Ascending aorta (tissue), 2 donors: ENCODE measurements around the gene RUNX3. TPM values are rescaled to one million over a fixed set of nuclear protein-coding genes. Genes with fewer than 3 reads are reported as not detected.
A peak's percentile ranks its signal among the peaks of the same experiment; 100 is the strongest.

ENCODE experiments used
- DNase-seq, 2 donors: peaks; one replicate each; pipeline ENCODE4 v3.0.0-alpha.2; 2019; ENCODE audit warnings: low spot score in 2 of 2
- H3K27ac ChIP-seq, 2 donors: fragments of 200-600 bp; sonication (generic); one replicate each; pipeline ENCODE4 v1.5.1; 2016 to 2017; ENCODE audit warnings: mild to moderate bottlenecking in 1 of 2
- H3K27me3 ChIP-seq: fragments of 200-600 bp; sonication (generic); one replicate; pipeline ENCODE4 v1.5.1; 2017
- H3K36me3 ChIP-seq, 2 donors: fragments of 200-600 bp; sonication (generic); one replicate each; pipeline ENCODE4 v1.5.1; 2016
- H3K4me1 ChIP-seq, 2 donors: fragments of 200-600 bp; sonication (generic); one replicate each; pipeline ENCODE4 v1.5.1; 2016 to 2017; ENCODE audit warnings: mild to moderate bottlenecking in 1 of 2
- H3K4me3 ChIP-seq, 2 donors: fragments of 200-600 bp; sonication (generic); one replicate each; pipeline ENCODE4 v1.5.1; 2016 to 2017; ENCODE audit warnings: mild to moderate bottlenecking in 1 of 2
- H3K9me3 ChIP-seq, 2 donors: fragments of 200-600 bp; sonication (generic); one replicate each; pipeline ENCODE4 v1.5.1; 2016
- CTCF ChIP-seq, 3 experiments: fragments of 200-600 bp in 2 of 3; fragments of 450-650 bp in 1 of 3; sonication (generic) in 2 of 3; IDR thresholded peaks; one replicate each; pipeline ENCODE4 v1.5.1; 2016 to 2019; ENCODE audit warnings: antibody characterized with exemption in 3 of 3, mild to moderate bottlenecking in 1 of 3, moderate library complexity in 1 of 3
- intact Hi-C: fragments of 100-400 bp; cut with DNase I; formaldehyde crosslinking; loops from one replicate; pipeline ENCODE4 v1.15.1; 2023
- total RNA-seq: library from RNA; depleted of rRNA; stranded (reverse); fragments of >200 nt; gene quantifications from one replicate; pipeline ENCODE4 v1.1.0, GENCODE V29; 2016

RUNX3 gene
- total RNA-seq, 1 donor from 2014 or later: 0.21 TPM

GRCh38 chr1:24899581-24900485, 30.2 kb downstream of the RUNX3 start:
- TF ChIP-seq CTCF (IDR thresholded peaks at IDR 0.05): no peak
- Histone ChIP-seq H3K4me3 (no peak overlapping the region), H3K4me1 (no peaks in the 10 kb centered on the region), H3K9me3 (no peaks in the 10 kb centered on the region), H3K27me3 (no peaks in the 10 kb centered on the region), H3K27ac (no peak overlapping the region), H3K36me3 (peaks cover 0 to 3% of the 10 kb centered on the region in 2 donors)
- intact Hi-C loops: no loop called here
- peak in 1 of 2 donors; percentile 45 for DNase-seq

DNA sequence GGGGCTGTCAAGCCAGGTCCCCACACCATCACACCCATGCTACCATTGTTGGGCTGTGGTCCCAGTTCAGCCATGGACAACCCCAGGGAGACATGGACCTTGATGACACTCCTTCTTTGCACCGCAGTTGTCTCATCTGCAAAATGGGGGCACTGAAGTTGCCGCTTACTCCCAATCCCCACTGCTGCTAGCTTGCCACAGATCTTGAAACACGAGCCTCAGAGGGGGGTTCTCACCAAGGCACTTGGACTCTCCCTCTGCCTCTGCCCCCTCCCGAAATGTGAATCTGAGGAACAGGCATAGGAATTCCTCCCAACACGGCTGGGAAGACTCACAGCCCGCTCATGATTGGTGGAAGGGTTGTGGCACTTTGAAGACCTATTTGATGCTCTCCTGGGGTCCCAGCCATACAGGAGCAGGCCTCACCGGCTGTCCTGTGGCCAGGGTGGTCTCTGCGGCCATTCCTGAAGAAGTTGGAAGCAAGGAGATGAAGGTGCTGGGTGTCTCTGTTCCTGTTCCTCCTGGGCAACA, 31.1 kb downstream of the RUNX3 start:
- Histone ChIP-seq H3K4me3 (no peak overlapping the region), H3K27ac (no peak overlapping the region), H3K27me3 (no peaks in the 10 kb centered on the region), H3K36me3 (peaks cover 0 to 3% of the 10 kb centered on the region in 2 donors), H3K9me3 (no peaks in the 10 kb centered on the region), H3K4me1 (no peaks in the 10 kb centered on the region)
- DNase-seq: peak in 1 of 2 donors; percentile 53
- intact Hi-C loops: no loop called here
- TF ChIP-seq CTCF (IDR thresholded peaks at IDR 0.05): no peak

DNA sequence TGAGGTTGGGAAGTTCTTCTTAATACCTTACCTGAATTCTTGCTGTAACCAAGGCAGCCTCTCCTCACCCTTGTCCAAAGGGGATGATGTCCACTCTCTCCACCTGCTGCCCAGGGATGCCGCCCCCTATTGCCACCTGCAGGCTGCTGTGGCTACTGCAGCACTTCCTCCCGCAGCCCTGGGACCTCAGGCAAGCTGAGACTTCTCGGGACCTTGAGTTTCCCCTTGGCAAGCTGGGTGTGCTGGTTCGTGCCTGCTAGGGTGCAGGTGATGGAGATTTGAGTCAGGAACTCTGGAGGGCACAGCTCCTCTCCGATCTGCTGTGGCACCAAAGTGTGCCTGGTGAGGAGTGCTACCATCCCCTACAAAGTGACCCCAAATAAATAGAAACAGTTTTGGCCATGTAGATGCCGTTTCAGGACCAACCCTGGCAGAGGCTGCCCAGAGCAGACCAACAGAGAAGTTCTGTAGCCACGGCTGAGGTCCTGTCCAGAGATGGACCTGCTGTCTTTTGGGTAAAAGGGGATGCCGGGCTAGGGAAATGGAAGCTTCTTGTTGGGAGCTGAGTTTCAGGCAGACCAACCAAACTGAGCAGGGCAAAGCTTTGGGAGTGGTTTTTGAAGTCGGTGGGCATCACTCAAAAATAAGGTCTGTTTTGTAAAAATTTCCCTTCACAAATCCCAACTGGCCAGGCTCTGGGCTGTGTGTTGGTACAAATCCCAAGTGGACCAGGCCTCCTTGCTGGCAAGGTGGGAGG, 31.7 kb downstream of the RUNX3 start:
- no peaks in the 10 kb centered on the region for H3K9me3 ChIP-seq
- TF ChIP-seq CTCF (IDR thresholded peaks at IDR 0.05): peak; percentile 46 to 63 (median 53)
- intact Hi-C loops: no loop called here
- no peaks in the 10 kb centered on the region for H3K4me1 ChIP-seq
- H3K27me3 ChIP-seq: no peaks in the 10 kb centered on the region
- peaks cover 0 to 3% of the 10 kb centered on the region in 2 donors for H3K36me3 ChIP-seq
- no peak overlapping the region for H3K27ac ChIP-seq
- H3K4me3 ChIP-seq: no peak overlapping the region
- DNase-seq: peak in 1 of 2 donors; percentile 66

GRCh38 chr1:24897263-24898151, 32.6 kb downstream of the RUNX3 start:
- Histone ChIP-seq H3K4me3 (no peak overlapping the region), H3K4me1 (no peaks in the 10 kb centered on the region), H3K27me3 (no peaks in the 10 kb centered on the region), H3K9me3 (no peaks in the 10 kb centered on the region), H3K27ac (no peak overlapping the region), H3K36me3 (peaks cover 0 to 3% of the 10 kb centered on the region in 2 donors)
- intact Hi-C loops: no loop called here
- TF ChIP-seq CTCF (IDR thresholded peaks at IDR 0.05): no peak
- peak in 1 of 2 donors; percentile 53 for DNase-seq
